NOMO-1 treated with dmso at 0.1 percent for 144 hours (cell line): Measurements from ENCODE around the gene FRRS1L.
A peak's percentile ranks its signal among the peaks of the same experiment; 100 is the strongest.

ENCODE experiments used
- DNase-seq: peaks from one replicate; lab custom pipeline; 2025; ENCODE audit not compliant: unreplicated experiment; lab: John Stamatoyannopoulos, UW

FRRS1L gene

DNA sequence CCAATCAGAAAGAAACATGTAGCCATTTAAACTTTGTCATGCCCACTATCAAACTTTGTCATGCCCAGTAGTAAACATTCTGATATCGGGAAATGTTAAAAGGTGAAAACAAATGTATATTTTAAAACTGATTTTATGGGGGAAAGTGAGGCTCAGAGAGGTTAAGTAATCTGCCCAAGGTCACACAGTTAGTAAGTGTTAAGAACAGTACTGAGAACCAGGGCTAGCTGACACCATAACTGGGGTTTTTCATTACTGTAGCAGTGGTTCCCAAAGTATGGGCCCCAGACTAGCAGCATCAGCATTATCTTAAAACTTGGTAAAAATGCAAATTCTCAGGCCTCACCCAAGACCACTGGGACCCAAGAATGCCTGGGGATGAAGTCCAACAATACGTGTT is 9.9 kb upstream of the FRRS1L start:
- DNase-seq = no peak

GRCh38 chr9:109176386-109176785 is 9.3 kb upstream of the FRRS1L start:
- no peak for DNase-seq

DNA sequence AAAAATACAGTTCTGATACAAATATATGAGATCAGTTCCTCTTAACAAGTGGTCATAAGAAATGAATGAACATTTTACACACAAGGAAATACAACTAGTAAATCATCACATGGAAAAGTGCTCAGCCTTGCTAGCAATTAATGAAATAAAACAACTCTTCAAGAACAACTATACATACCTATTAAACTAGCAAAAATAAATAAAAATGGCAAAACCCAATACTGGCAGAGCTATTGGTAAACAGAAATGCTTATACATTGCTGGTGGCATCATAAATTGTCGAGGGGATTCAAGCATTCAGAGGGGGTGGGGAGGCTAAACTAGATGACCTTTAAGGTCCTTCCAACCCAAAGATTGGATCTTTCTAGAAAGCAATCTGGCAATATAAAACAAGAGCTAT is 5.9 kb upstream of the FRRS1L start:
- DNase-seq = no peak

GRCh38 chr9:109171926-109172325 is 4.9 kb upstream of the FRRS1L start:
- DNase-seq = no peak

GRCh38 chr9:109168170-109168569 is 1.1 kb upstream of the FRRS1L start:
- DNase-seq = no peak

GRCh38 chr9:109167716-109168115 is 667 bp upstream of the FRRS1L start:
- no peak for DNase-seq

GRCh38 chr9:109166171-109166770 is 778 bp downstream of the FRRS1L start:
- DNase-seq = no peak

- peak; percentile 85 for DNase-seq
Observed at GRCh38 chr9:109164042-109164441, 3.0 kb downstream of the FRRS1L start.

GRCh38 chr9:109163194-109163593 is 3.9 kb downstream of the FRRS1L start:
- no peak for DNase-seq

GRCh38 chr9:109162677-109163076 is 4.4 kb downstream of the FRRS1L start:
- no peak for DNase-seq

- no peak for DNase-seq
Observed at GRCh38 chr9:109161471-109161870, 5.6 kb downstream of the FRRS1L start.

DNA sequence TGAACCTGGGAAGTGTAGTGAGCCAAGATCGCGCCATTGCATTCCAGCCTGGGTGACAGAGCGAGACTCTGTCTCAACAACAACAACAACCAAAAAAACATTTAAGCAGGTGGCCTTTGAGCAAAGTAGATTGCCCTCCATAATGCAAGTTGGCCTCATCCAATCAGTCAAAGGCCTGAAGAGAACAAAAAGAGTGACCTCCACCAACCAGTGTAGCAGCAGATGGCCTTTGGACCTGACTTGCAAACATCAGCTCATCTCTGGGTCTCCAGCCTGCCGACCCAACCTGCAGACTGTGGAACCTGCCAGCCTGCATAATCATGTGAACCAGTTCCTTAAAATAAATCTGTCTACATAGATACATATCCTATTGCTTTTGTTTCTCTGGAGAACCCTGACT is 7.5 kb downstream of the FRRS1L start:
- DNase-seq = no peak

DNA sequence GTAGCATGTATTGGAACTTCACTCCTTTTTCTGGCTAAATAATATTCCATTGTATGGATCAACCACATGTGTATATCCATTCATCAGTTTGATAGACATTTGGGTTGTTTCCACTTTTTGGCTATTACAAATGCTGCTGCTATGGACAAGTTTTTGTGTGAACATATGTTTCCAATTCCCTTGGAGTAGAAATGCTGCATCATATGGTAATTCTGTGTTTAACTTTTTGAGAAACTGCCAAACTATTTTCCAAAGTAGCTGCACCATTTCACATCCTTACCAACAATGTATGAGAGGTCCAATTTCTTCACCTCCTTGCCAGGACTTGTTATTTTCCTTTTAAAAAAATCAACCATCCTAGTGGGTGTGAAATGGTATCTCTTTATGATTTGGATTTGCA is 8.4 kb downstream of the FRRS1L start:
- no peak for DNase-seq

GRCh38 chr9:109156708-109157107 is 10.3 kb downstream of the FRRS1L start:
- no peak for DNase-seq

GRCh38 chr9:109150925-109151545 is 16.0 kb downstream of the FRRS1L start:
- no peak for DNase-seq

DNA sequence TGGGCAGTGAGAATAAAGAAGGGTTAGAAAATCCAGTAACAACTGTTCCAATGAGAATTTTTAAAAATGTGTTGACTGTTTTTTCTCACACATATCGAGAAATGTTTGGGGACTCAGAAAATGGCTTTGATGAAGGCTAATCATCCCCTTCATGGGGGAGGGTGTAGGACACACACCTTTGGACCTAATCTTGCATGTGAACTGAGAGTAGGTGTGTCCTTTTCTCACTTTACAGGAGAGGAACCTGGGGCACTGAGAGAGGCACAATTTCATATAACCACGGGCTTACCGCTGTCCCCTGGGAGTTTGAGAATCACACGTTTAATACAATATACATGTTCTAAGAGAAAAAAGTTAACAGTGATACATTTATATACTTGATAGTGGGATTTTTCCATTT is 17.3 kb downstream of the FRRS1L start:
- DNase-seq = no peak

GRCh38 chr9:109149089-109149488 is 18.0 kb downstream of the FRRS1L start:
- DNase-seq = no peak

DNA sequence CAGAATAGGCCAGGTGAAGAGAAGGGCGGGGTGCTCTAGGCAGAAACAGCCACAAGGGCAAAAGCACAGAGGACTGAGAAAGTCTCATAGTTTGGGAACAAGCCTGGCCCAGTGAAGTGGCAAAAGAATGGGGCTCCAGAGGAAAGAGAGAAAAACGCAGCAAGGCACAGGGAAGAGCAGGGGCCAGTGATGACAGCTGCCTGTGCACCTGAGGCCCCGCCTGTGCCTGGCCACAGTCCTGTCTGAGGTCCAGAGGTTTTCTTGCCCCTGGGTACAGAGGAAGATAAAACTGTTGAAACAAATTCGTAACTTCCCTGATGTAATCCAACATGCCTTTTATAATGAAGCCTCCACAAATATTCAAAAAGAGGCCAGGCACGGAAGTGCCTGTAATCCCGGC is 22.0 kb downstream of the FRRS1L start:
- DNase-seq = no peak

DNA sequence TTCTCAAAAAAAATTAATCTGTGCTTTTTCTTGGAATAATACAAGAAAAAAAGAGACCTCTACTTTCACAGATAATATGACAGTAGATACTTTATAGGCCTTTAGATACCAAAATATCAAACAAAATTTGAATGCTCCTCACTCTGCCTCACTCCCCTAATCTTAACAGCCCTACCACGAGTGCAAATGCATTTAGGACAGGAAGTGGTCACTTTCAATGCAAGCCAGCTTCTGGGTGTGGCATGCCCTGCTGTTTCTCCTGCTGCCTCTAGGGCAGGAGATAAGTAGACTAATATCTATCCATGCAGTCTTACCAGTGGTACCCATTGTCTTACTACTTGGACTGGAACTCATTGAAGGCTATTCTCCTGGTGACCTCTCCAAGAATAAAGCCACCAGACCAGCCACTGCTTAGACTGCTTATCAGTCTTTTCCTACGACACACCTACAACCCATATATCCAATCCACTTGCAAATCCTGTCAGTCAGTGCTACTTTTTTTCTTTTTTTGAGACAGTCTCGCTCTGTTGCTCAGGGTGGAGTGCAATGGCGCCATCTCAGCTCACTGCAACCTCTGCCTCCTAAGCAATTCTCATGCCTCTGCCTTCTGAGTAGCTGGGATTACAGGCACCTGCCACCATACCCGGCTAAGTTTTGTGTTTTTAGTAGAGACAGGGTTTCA is 23.0 kb downstream of the FRRS1L start:
- peak; percentile 29 for DNase-seq

GRCh38 chr9:109141375-109141774 is 25.7 kb downstream of the FRRS1L start:
- DNase-seq = no peak

GRCh38 chr9:109139851-109140250 is 27.2 kb downstream of the FRRS1L start:
- no peak for DNase-seq

GRCh38 chr9:109138421-109138820 is 28.6 kb downstream of the FRRS1L start:
- no peak for DNase-seq

DNA sequence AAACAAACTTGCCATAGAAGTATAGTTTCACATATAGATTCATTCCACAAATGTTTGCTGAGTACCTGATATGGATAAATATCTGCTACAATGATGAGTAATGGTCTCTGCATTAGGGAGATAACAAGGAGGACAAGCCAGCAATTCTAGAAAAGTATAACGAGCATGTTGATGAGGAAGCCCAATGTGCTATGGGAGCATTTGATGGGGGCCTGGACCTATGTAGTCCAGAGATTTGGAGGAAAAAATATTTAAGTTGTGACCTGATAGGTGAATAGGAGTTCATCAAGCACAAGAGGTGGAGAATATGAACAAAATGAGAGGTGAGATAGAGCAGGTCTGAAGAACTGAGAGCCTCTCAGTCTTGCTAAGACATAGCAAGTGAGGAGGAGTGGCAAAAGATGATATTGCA is 32.9 kb downstream of the FRRS1L start:
- DNase-seq = no peak
